H1 (cell line): ENCODE measurements around the gene ZFP91.

Source experiments
- NRF1 ChIP-seq: IDR thresholded peaks from 2 replicates; pipeline ENCODE4 v1.6.1; 2011; ENCODE audit warnings: mild to moderate bottlenecking, low read depth, low read length, improper control_type of control experiment
- POLR2A ChIP-seq, 2 experiments: IDR thresholded peaks; 1 replicate in 1 of 2; 2 replicates in 1 of 2; pipeline ENCODE4 v1.6.1; 2011; ENCODE audit warnings: low read depth in 2 of 2, low read length in 2 of 2, mild to moderate bottlenecking in 2 of 2; ENCODE audit errors: control extremely low read depth in 1 of 2
- TF ChIP-seq, protein P1 (sequence below), 3 experiments: IDR thresholded peaks; 1 replicate in 2 of 3; 2 replicates in 1 of 3; pipeline versions ENCODE4 v1.5.1 to v1.6.1; 2011; ENCODE audit warnings: low read length in 3 of 3, mild to moderate bottlenecking in 3 of 3, inconsistent platforms in 2 of 3, low read depth in 1 of 3, moderate library complexity in 1 of 3; ENCODE audit not compliant: insufficient read depth in 1 of 3; ENCODE audit errors: control extremely low read depth in 1 of 3
- TF ChIP-seq, protein P2 (sequence below): IDR thresholded peaks from 2 replicates; pipeline ENCODE4 v1.6.1; 2012; ENCODE audit warnings: inconsistent platforms

GRCh38 chr11:58647866-58648265, 69.0 kb downstream of the ZFP91 start:
- TF ChIP-seq, protein P1, sequence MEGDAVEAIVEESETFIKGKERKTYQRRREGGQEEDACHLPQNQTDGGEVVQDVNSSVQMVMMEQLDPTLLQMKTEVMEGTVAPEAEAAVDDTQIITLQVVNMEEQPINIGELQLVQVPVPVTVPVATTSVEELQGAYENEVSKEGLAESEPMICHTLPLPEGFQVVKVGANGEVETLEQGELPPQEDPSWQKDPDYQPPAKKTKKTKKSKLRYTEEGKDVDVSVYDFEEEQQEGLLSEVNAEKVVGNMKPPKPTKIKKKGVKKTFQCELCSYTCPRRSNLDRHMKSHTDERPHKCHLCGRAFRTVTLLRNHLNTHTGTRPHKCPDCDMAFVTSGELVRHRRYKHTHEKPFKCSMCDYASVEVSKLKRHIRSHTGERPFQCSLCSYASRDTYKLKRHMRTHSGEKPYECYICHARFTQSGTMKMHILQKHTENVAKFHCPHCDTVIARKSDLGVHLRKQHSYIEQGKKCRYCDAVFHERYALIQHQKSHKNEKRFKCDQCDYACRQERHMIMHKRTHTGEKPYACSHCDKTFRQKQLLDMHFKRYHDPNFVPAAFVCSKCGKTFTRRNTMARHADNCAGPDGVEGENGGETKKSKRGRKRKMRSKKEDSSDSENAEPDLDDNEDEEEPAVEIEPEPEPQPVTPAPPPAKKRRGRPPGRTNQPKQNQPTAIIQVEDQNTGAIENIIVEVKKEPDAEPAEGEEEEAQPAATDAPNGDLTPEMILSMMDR (IDR thresholded peaks at IDR 0.05; ENCODE audit: control extremely low read depth in 1 of 3, insufficient read depth in 1 of 3, low read depth in 1 of 3, low read length in 3 of 3): no peak
- no peak for TF ChIP-seq POLR2A (IDR thresholded peaks at IDR 0.05; ENCODE audit: control extremely low read depth in 1 of 2, low read depth in 2 of 2, low read length in 2 of 2)
- TF ChIP-seq NRF1: no peak
- TF ChIP-seq, protein P2, sequence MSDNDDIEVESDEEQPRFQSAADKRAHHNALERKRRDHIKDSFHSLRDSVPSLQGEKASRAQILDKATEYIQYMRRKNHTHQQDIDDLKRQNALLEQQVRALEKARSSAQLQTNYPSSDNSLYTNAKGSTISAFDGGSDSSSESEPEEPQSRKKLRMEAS: no peak
